HEK293 (cell line): ENCODE results near the gene KRT6A.

ENCODE experiments used
- CTCF ChIA-PET: fragments of 350-600 bp; formaldehyde crosslinking; extraction: SDS; loops from one replicate; lab custom pipeline; 2021; ENCODE audit warnings: antibody characterized with exemption; lab: Yijun Ruan, JAX
- POLR2A ChIA-PET: fragments of 300-600 bp; formaldehyde crosslinking; extraction: SDS; loops from one replicate; lab custom pipeline; 2020; ENCODE audit warnings: antibody characterized with exemption, inconsistent platforms; lab: Yijun Ruan, JAX
- H3K27ac ChIP-seq: fragments of 200-500 bp; sonication (Bioruptor generic); 2 replicates; pipeline ENCODE4 v1.5.1; 2014; ENCODE audit warnings: low read depth, low read length, control low read depth, inconsistent platforms; ENCODE audit errors: extremely low read depth
- H3K36me3 ChIP-seq, 2 experiments: fragments of 200-500 bp in 1 of 2; sonication (Bioruptor generic) in 1 of 2; 1 replicate in 1 of 2; 2 replicates in 1 of 2; pipeline ENCODE4 v1.5.1; 2014 to 2017; ENCODE audit warnings: inconsistent platforms in 2 of 2, low read length in 2 of 2; ENCODE audit not compliant: control insufficient read depth in 2 of 2, insufficient read depth in 1 of 2
- H3K4me1 ChIP-seq: fragments of 200-500 bp; sonication (Bioruptor generic); 2 replicates; pipeline ENCODE4 v1.5.1; 2014; ENCODE audit warnings: mild to moderate bottlenecking, low read length, inconsistent platforms; ENCODE audit not compliant: control insufficient read depth, insufficient read depth
- H3K4me3 ChIP-seq: 2 replicates; pipeline ENCODE4 v1.5.1; 2011; ENCODE audit warnings: low read depth, mild to moderate bottlenecking, control low read depth, low read length, moderate library complexity
- H3K9me3 ChIP-seq: fragments of 200-500 bp; sonication (Bioruptor generic); 2 replicates; pipeline ENCODE4 v1.5.1; 2014; ENCODE audit warnings: low read depth, low read length, inconsistent platforms; ENCODE audit not compliant: control insufficient read depth, insufficient read depth
- ATF2 ChIP-seq: fragments of 450-650 bp; formaldehyde crosslinking; IDR thresholded peaks from 2 replicates; pipeline ENCODE4 v1.5.1; 2016; ENCODE audit warnings: missing biosample characterization, missing genetic modification characterization, low read depth
- BCL11A ChIP-seq: fragments of 450-650 bp; formaldehyde crosslinking; IDR thresholded peaks from 2 replicates; pipeline ENCODE4 v1.5.1; 2016; ENCODE audit warnings: low read depth, missing biosample characterization, missing genetic modification characterization
- EGR2 ChIP-seq: fragments of 450-650 bp; formaldehyde crosslinking; IDR thresholded peaks from 2 replicates; pipeline ENCODE4 v1.5.1; 2016; ENCODE audit warnings: low read depth, missing biosample characterization, missing genetic modification characterization
- ELK4 ChIP-seq: IDR thresholded peaks from 2 replicates; pipeline ENCODE4 v1.6.1; 2011; ENCODE audit warnings: mild to moderate bottlenecking, low read depth, low read length, borderline replicate concordance
- INSM2 ChIP-seq: fragments of 450-650 bp; formaldehyde crosslinking; IDR thresholded peaks from 2 replicates; pipeline ENCODE4 v1.5.1; 2016; ENCODE audit warnings: missing biosample characterization, missing genetic modification characterization
- MZF1 ChIP-seq: fragments of 450-650 bp; formaldehyde crosslinking; IDR thresholded peaks from 2 replicates; pipeline ENCODE4 v1.5.1; 2017; ENCODE audit warnings: missing biosample characterization, missing genetic modification characterization, borderline replicate concordance
- SCRT1 ChIP-seq: fragments of 450-650 bp; formaldehyde crosslinking; IDR thresholded peaks from 2 replicates; pipeline ENCODE4 v1.5.1; 2016; ENCODE audit warnings: missing biosample characterization, missing genetic modification characterization, borderline replicate concordance
- SCRT2 ChIP-seq: fragments of 450-650 bp; formaldehyde crosslinking; IDR thresholded peaks from 2 replicates; pipeline ENCODE4 v1.5.1; 2016; ENCODE audit warnings: missing biosample characterization, missing genetic modification characterization
- ZBTB48 ChIP-seq: fragments of 450-650 bp; formaldehyde crosslinking; IDR thresholded peaks from 2 replicates; pipeline ENCODE4 v1.5.1; 2016; ENCODE audit warnings: missing biosample characterization, missing genetic modification characterization
- ZNF184 ChIP-seq: fragments of 450-650 bp; IDR thresholded peaks from 2 replicates; pipeline ENCODE4 v1.5.1; 2018; ENCODE audit warnings: missing biosample characterization, mild to moderate bottlenecking, missing genetic modification characterization
- ZNF354C ChIP-seq: fragments of 450-650 bp; formaldehyde crosslinking; IDR thresholded peaks from 2 replicates; pipeline ENCODE4 v1.5.1; 2016; ENCODE audit warnings: missing biosample characterization, missing genetic modification characterization, low read depth, borderline replicate concordance
- ZNF362 ChIP-seq: fragments of 450-650 bp; formaldehyde crosslinking; IDR thresholded peaks from 2 replicates; pipeline ENCODE4 v1.5.1; 2016; ENCODE audit warnings: missing biosample characterization, missing genetic modification characterization
- ZNF514 ChIP-seq: fragments of 450-650 bp; formaldehyde crosslinking; IDR thresholded peaks from 2 replicates; pipeline ENCODE4 v1.5.1; 2016; ENCODE audit warnings: missing biosample characterization, missing genetic modification characterization
- ZNF544 ChIP-seq: fragments of 450-650 bp; formaldehyde crosslinking; IDR thresholded peaks from 2 replicates; pipeline ENCODE4 v1.5.0; 2017; ENCODE audit warnings: missing biosample characterization, missing genetic modification characterization
- ZNF571 ChIP-seq: fragments of 450-650 bp; formaldehyde crosslinking; IDR thresholded peaks from 2 replicates; pipeline ENCODE4 v1.5.0; 2017; ENCODE audit warnings: missing biosample characterization, missing genetic modification characterization
- ZNF585B ChIP-seq: fragments of 450-650 bp; formaldehyde crosslinking; IDR thresholded peaks from 2 replicates; pipeline ENCODE4 v1.5.1; 2016; ENCODE audit warnings: missing biosample characterization, missing genetic modification characterization
- ZNF776 ChIP-seq: fragments of 450-650 bp; formaldehyde crosslinking; IDR thresholded peaks from 2 replicates; pipeline ENCODE4 v1.5.0; 2017; ENCODE audit warnings: missing biosample characterization, missing genetic modification characterization, borderline replicate concordance
- TF ChIP-seq, protein P1 (sequence below): fragments of 450-650 bp; formaldehyde crosslinking; optimal IDR thresholded peaks from 2 replicates; pipeline ENCODE3; 2016; ENCODE audit warnings: missing biosample characterization, mild to moderate bottlenecking, missing genetic modification characterization
- TF ChIP-seq, protein P2 (sequence below): fragments of 450-650 bp; formaldehyde crosslinking; IDR thresholded peaks from 2 replicates; pipeline ENCODE4 v1.5.1; 2017; ENCODE audit warnings: missing biosample characterization, missing genetic modification characterization
- TF ChIP-seq, protein P3 (sequence below): fragments of 450-650 bp; formaldehyde crosslinking; IDR thresholded peaks from 2 replicates; pipeline ENCODE4 v1.5.1; 2016; ENCODE audit warnings: missing biosample characterization, missing genetic modification characterization

KRT6A gene

GRCh38 chr12:52464897-52465296, 28.2 kb downstream of the KRT6A start (continued):
- TF ChIP-seq ZNF362 (tag by site-specific recombination), result no peak

DNA sequence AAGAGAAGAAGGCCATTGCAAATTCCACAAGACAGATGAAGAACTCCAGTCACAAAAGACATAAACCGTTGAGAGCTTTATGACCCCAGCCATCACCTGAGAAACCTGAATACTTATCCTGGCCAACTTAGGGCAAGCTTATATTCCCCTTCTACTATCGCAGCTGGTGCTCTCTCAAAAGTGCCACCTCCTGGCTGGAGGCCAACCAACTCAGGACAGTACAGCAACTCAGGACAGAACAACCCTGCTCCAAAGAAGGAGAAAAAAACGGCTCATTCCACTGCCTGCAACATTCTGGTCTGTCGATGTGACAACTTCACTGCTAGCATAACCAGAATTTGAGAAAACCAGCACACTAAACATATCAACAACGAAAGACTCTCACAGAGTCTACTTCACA, 31.4 kb downstream of the KRT6A start:
- ChIA-PET POLR2A (no interaction called here), CTCF (interaction anchor here (1.1 kb wide), 1 partner anchor 516 kb away, joined by 3 read pairs; no protein-coding TSS in a partner anchor)
- TF ChIP-seq ZNF776 (tag by site-specific recombination), result no peak
- no peak for TF ChIP-seq ELK4
- TF ChIP-seq SCRT1 (tag by site-specific recombination), result no peak
- TF ChIP-seq, protein P1, sequence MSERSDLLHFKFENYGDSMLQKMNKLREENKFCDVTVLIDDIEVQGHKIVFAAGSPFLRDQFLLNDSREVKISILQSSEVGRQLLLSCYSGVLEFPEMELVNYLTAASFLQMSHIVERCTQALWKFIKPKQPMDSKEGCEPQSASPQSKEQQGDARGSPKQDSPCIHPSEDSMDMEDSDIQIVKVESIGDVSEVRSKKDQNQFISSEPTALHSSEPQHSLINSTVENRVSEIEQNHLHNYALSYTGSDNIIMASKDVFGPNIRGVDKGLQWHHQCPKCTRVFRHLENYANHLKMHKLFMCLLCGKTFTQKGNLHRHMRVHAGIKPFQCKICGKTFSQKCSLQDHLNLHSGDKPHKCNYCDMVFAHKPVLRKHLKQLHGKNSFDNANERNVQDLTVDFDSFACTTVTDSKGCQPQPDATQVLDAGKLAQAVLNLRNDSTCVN (tag by site-specific recombination), result no peak
- TF ChIP-seq, protein P2, sequence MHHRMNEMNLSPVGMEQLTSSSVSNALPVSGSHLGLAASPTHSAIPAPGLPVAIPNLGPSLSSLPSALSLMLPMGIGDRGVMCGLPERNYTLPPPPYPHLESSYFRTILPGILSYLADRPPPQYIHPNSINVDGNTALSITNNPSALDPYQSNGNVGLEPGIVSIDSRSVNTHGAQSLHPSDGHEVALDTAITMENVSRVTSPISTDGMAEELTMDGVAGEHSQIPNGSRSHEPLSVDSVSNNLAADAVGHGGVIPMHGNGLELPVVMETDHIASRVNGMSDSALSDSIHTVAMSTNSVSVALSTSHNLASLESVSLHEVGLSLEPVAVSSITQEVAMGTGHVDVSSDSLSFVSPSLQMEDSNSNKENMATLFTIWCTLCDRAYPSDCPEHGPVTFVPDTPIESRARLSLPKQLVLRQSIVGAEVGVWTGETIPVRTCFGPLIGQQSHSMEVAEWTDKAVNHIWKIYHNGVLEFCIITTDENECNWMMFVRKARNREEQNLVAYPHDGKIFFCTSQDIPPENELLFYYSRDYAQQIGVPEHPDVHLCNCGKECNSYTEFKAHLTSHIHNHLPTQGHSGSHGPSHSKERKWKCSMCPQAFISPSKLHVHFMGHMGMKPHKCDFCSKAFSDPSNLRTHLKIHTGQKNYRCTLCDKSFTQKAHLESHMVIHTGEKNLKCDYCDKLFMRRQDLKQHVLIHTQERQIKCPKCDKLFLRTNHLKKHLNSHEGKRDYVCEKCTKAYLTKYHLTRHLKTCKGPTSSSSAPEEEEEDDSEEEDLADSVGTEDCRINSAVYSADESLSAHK (tag by site-specific recombination), result no peak
- no peak for TF ChIP-seq MZF1 (tag by site-specific recombination)
- TF ChIP-seq EGR2 (tag by site-specific recombination), result no peak
- TF ChIP-seq ZNF544 (tag by site-specific recombination), result no peak
- TF ChIP-seq ZNF354C (tag by site-specific recombination), result no peak
- TF ChIP-seq ATF2 (tag by site-specific recombination), result no peak
- no peak for TF ChIP-seq BCL11A (tag by site-specific recombination)
- TF ChIP-seq ZNF571 (tag by site-specific recombination), result no peak
- no peak for TF ChIP-seq SCRT2 (tag by site-specific recombination)
- TF ChIP-seq ZNF585B (tag by site-specific recombination), result no peak
- no peak for TF ChIP-seq ZNF184
- Histone ChIP-seq H3K27ac (no peak overlapping the region), H3K4me1 (no peaks in the 10 kb centered on the region), H3K4me3 (no peak overlapping the region), H3K9me3 (no peaks in the 10 kb centered on the region), H3K36me3 (no peaks in the 10 kb centered on the region)

GRCh38 chr12:52458861-52459260, 34.2 kb downstream of the KRT6A start:
- Histone ChIP-seq H3K4me1 (peaks cover 3% of the 10 kb centered on the region; the same call in 1 of the 2 replicates), H3K4me3 (no peak overlapping the region)
- POLR2A ChIA-PET, result no interaction called here
- TF ChIP-seq ZNF514 (tag by site-specific recombination), result no peak
- TF ChIP-seq, protein P3, sequence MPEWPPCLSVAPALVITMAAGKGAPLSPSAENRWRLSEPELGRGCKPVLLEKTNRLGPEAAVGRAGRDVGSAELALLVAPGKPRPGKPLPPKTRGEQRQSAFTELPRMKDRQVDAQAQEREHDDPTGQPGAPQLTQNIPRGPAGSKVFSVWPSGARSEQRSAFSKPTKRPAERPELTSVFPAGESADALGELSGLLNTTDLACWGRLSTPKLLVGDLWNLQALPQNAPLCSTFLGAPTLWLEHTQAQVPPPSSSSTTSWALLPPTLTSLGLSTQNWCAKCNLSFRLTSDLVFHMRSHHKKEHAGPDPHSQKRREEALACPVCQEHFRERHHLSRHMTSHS (tag by site-specific recombination), result no peak
- no peak for TF ChIP-seq ZNF585B (tag by site-specific recombination)
- no peak for TF ChIP-seq ZBTB48 (tag by site-specific recombination)
- TF ChIP-seq INSM2 (tag by site-specific recombination), result no peak
- TF ChIP-seq, all 188 proteins: peak for 0
- Histone ChIP-seq H3K27ac (no peak overlapping the region), H3K9me3 (no peaks in the 10 kb centered on the region), H3K36me3 (no peaks in the 10 kb centered on the region)
- CTCF ChIA-PET, result interaction anchor here (0.6 to 1.1 kb wide), 2 partner anchors 48 to 412 kb away, joined by 3 read pairs; no protein-coding TSS in a partner anchor
